Fibroblast of skin of left biceps (primary cell): ENCODE results near the gene NFIA.
"Not testable (repeated sequence)": the region's sequence is repeated elsewhere in the genome, so short reads cannot be mapped to it uniquely, and the experiment has no call there.

Experiments used
- DNase-seq, 2 experiments: peaks; one replicate each; pipeline ENCODE4 v3.0.0-alpha.2; 2013; ENCODE audit warnings: low read depth in 2 of 2

NFIA gene

DNA sequence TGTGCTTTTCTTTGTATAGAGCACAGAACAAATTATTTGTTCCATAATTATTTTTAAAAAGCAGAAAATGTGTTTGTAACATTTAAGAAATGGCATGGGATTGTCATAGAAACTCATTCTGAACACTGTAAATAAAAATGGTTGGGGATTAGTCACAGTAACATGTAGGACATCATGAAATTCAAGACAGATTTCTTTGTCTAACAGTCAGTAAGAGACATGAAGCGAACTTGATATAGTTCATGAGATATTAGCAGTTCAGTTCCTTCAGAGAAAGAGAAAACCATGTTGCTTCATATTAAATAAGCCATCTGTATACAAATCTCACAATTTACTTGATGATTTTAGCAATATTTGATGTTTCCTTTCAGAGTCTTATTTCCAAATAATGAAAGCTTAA lies 19.7 kb downstream of the NFIA start:
- DNase-seq: no peak

DNA sequence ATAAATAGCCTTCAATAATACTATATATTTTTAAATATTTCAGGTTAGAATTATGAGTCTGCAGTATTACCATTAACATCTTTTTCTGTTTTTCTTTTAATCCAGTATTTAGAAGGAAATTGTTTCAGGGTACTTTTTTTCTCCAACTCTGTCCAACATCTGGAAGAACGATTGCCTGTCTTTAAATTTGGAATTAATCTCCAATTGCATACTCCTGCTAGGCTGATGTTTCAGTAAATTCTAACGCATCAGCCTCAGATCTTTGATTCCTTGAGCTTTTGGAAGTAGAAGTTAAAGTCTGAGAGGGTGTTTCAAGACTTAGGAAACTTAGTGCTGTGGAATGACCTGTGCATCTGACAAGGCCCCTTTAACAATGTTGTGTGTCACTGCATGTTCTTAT lies 20.3 kb downstream of the NFIA start:
- no peak for DNase-seq

DNA sequence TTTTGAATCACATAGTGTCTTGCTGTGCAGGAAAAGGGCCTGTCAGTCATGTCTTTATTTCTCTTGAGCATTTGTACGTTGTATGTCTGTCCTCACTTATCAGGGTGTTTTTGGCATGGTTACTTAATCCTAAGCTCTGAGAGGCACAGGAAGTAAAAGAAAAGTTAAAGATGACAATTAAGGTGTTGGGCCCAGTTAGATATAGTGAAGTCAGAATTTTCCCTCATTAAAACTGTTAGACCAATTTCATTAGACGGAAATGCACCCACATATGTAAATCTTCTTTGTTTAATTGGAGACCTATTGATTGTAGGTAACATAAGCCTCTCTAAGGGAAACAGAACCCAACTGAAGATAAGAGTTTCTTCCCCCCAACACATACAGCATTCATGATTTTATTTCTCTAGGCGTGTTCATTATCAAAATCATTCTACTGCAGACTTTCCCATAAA lies 21.9 kb downstream of the NFIA start:
- DNase-seq: no peak

DNA sequence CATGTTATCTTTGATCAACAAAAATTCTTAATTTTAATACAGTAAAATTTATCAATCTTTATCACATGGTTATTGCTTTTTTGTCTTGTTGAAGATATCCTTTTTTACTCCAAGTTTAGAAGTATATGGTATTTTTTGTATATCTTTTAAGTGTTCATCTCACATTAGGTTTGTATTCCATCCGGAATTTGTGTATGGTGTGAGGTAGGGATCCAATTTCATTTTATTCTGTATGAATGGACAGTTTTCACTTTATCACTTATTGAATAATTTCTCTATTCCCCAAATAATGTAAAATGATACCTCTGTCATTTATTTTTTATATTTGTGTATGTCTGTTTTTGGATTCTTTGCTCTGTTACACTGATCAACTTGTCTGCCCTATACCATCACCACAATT lies 25.3 kb downstream of the NFIA start:
- no peak for DNase-seq

DNA sequence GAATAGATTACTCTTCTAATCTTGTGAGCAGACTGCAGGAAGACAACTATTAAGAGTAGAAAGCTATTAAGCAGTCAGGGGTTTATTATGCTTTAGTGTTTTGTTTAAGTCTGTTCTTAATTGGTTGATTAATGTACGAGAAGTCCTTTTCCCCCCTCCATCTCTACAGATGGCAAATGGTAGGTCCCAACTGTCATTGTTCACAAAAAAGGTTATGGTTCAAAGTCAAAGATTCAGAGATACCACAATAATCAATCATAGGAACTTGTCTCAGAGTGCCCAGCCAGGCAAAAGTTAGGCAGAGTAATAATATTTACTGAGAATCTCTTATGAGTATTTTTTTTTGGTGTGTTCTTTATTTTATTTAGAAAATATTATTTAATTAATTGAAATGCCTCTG lies 26.8 kb downstream of the NFIA start:
- DNase-seq: no peak

DNA sequence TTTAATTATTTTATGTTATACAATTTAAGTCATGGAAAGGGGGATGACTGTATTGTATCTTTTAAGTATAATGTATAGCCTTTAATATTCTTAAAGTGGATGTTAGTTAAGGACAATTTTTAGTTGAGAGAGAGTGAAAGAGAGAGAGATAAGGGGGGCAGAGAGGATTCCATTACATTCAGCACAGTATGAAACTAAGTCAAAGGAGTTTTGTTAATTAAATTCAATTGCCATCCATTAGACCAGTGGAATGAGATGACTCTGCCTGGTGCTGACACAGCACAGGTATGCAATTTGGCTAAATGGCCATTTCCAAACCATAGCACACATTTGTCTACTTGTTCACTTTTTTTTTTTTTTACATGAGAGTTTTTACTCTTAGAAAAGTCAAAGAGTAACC lies 27.5 kb downstream of the NFIA start:
- DNase-seq: no peak

DNA sequence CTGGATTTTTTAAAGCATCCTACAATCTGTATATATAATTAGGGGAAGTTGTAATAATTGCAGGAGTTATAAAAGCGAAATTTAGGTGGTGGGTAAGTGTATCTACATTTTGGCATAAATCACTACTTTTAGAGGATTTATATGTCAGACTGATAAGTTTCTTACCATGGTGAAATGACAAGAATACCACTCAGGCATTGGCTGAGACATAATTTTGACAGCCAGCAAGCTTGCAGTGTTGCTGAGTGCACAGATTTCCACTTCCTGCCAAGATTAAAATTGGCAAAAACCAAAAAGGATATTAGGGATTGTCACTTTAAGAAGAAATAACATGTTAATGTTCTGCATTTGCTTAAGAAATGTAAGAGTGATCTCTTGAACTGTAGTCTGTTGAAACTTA lies 28.2 kb downstream of the NFIA start:
- DNase-seq: no peak

DNA sequence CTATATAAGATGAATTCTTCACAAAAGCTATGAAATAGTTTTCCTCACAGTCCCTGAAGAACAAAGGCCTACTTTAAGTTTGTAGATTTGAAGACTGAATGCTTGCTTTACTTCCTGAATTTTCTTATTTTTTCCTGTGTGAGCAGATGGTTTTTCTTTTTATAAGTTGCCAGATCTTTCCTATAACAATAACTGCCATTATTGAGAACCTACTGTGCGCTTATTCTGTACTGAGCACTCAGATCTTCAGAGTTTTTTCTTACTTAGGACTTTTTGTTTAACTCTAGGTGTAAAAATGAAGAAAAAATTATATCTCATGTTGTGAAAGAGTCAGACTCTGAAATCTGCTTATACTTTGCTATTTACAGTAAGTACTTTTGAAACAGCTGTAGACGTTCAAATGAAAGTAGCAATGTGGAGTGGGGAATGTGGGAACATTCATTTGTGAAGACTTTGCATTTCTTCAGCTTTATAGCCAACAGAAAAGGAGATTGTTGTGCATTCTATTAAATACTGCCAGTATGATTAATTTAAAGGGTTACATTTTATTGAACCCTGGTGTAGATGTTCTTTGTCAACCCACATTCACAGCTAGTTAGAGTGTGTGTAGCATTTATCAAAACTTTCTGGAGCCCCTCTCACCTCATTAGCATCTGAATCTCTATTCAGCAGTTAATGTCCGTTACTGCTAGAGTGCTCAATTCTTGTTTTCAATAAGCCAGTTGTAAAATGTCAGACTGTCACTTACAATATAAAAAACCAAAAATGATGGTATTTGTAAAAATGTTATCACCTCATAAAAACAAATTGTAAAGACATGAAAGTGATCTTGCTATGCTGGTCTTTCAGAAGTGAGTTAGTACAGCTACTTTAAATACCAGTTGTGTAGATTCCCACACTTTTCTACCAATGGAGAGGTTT lies 29.0 kb downstream of the NFIA start:
- no peak for DNase-seq

DNA sequence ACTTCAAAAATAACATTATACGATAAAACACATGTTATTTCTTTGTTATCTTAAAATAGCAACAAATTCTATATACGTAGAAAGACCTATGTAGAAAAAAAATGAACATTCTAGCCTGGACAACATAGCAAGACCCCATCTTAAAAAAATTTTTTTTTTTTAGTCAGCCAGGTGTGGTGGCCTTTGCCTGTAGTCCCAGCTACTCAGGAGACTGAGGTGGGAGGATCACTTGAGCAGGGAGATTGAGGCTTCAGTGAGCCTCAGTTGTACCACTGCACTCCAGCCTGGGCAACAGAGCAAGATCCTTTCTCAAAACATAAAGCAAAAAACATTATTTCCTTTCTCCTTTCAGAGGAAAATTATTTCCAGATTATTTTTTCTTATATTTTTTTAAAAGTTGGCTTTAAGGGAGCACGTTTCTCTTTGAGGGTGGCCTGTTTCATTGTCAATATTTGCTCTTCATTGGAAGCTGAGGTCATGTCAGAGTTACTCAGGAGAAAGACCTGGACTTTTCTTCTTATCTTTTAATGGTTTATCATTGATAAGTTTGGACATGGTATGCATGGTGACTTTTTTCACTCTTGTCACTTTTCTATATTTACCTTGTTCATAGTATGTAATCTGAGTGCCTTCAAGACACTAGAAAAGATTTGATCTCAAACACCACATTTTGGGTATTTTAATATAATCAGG lies 32.0 kb downstream of the NFIA start:
- no peak for DNase-seq

DNA sequence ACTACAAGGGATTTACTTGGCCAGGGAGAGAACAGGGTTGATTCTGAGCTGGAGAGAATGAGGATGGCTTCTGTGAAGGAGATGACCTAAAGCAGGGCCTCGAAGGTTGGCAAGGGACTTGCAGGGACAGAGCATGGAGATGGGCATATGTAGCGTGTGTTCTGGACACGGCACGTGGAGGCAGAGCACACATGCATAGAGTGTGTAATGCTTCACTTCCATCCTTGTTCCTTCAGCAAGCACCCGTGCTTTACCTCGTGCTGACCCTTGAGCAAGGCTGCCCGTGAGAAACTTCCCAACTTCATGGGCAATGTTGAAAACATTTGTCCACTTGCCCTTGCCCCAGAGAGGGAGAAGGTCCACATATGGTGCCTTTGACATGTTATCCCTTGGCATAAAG lies 33.1 kb downstream of the NFIA start:
- DNase-seq: no peak

DNA sequence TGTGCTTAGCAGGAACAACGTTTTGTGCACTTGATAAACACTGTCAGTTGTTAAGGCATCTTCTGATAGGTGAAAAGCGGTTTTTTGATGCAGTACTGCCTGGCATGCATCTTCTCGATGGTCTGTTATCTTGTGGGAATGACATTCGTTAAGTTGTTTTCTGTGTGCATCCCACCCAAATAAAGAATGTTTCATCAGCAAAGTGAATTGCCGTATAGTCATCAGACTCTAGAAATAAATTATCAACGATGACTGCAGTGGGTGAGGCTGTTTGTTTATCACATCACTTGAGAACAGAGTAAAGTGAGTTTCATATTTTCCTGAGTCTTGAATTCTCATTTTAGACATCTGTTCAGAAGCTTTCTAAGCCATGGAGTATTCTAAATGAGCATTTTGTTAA lies 34.1 kb downstream of the NFIA start:
- no peak for DNase-seq

DNA sequence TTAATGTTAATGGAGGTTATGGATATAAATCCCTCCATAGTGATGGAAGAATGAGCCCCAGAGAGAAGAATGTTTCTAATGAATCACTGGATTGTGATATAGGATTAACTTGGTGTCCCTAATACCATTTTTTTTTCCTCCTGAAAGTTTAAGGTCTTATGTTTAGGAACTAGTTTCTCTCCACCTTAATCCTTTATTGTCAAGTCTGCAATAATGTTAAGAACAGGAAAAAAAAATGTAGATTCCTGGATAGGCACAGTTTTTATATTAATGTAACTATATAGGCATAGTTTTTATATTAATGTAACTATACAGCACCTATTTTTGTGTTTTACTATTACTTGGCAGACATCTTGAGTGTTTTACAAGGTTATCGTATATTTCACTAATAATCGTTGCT lies 34.9 kb downstream of the NFIA start:
- DNase-seq: no peak

DNA sequence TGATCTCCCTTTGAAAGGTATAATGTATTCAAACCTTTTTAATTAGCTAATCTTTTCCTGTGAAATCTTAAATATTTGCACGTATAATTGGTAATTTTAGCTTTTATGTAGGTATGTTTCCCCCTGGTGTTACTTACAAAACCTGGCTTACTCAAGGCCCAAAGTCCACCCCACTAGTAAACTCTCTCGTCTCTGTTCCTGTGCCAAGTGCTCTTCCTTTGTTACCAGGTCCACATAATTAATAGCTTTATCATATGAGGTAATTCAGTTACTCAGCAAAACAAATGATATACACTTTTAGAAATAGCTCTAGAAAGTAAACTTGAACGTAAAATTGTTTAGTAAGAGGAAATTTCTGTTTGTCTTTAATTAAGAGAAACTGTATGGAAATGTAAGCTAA lies 36.7 kb downstream of the NFIA start:
- no peak for DNase-seq

DNA sequence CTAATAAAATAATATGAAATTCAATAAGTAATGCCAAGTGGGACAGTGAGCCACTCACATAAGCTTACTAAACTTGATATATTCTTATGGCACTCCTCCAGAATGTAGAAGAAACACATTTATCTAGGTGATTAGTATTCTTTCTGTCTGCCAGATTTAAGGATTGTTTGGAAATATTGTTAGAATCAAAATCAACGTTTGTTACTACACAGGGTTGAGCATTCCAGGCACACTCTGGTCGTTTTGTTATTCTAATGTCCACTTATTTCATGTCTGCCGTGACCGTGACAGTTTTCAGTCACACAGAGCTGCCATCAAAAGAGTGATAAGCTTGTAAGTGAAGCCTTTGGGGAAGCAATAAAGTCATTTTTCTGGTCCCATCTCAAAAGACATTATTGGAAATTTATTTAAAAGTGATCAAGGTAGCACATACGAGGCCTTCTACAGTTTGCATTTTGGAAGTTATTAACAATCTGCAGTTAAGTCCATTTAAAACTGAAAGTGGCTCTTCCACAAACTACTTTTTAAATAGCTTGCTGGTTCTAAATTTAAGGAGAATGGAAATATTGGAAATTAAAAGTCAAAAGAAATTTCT lies 38.0 kb downstream of the NFIA start:
- no peak for DNase-seq

DNA sequence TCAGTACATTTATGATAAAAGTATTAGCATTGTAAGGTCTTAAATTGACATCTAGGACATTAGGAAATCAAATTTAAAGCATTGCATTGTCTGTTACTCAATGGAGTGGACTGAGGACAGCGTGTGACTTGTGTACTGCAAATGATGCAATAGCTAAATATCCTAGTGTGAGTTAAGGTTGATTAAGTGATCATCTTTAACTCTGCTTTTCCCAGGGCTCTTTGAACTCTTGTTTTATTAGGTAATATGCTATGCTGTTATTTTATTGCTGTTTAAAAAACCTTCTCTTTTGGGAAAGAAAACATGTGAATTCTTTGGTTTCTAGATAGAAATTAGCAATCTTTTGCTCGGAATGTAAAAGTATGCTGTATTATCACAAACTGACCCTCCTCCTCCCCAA lies 38.6 kb downstream of the NFIA start:
- no peak for DNase-seq

DNA sequence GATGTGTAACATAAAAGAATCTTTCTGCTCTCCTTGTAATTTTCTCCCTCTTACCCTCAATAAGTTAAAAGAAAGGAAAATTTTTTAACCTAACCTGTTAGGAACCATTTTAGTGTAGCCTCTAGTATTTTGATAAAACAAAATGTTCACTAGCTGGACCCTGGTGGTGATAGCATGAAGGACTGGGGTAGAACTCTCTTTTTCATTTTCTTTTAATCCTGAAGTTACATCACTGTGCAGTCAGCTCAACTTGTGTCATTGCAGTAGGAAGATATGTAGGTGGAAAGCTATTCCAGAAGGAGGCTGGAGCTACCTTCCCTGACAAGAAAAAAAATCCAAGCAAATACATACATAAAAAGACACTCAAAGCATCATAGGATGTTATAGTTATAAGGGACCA lies 39.3 kb downstream of the NFIA start:
- DNase-seq: no peak

DNA sequence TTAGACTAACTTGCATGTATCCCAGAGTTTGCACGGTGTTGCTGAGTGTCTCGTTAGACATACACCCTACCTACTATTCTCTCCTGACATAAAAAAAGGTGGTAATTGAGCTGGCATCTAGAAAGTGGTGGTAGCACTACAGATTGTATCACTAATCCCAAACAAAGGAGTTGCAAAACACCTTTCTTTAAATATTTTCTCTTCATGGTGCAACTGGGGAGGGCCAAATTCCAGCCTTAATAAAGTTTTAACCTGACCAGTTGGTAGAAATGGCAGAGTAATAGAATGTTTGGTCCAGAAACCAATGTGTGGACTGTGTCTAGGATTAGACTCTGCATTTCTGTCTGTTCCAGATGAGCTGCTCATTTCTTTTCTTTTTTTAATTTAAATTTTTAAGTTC lies 40.0 kb downstream of the NFIA start:
- DNase-seq: no peak

DNA sequence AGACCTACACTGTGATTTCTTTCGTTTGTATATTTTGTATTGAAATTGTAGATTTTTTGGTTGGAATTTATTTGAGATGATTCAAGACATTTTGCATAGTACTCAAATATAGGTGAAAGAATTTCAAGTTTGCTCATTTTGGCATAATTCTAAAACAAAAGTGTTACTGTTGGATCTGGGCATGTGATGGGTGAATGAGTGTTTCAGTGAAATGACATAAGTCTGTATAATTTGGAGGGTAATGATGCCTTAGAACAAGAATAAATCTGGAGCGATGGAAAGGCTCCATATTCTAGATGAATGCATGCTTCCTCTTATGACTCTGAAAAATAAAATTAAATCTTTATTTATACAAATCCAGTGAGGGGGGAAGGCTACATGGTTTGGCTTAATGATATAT lies 41.0 kb downstream of the NFIA start:
- no peak for DNase-seq

DNA sequence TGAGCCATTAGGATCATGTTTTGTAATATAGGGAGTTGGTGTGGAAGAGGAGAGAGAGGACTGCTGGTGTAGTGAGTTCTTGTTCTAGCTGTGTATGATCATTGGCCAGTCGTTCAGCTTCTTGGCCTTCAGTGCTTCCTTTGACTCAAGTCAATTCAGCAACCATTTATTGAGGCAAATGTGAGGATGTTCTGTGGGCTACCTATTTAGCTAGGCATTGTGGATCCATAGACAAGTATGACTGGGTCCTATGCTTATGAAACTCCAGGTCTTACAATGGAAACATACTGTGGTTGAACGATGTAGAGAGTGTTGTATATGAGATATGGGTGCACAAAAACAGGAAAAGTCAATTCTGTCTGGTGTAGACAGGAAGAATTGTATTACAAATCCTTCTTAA lies 41.7 kb downstream of the NFIA start:
- no peak for DNase-seq

DNA sequence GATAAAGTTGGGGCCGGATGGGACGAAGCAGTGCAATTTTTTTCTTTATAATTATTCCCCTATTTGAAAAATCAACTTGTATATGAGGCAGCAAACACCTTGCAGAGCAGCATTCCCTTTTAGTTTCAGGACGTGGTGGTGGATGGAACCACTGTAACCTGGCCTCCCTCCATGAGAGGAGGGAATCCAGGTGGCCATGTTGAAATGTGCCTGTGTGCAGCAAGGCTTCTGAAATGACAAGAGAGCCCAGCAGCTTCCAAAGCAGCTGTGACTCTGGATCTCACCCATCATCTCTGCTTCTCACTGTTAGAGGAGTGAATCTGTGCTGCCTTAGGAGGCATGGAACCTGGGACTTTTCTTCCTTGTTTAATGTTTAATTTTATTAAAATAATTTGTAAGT lies 42.3 kb downstream of the NFIA start:
- DNase-seq: no peak

DNA sequence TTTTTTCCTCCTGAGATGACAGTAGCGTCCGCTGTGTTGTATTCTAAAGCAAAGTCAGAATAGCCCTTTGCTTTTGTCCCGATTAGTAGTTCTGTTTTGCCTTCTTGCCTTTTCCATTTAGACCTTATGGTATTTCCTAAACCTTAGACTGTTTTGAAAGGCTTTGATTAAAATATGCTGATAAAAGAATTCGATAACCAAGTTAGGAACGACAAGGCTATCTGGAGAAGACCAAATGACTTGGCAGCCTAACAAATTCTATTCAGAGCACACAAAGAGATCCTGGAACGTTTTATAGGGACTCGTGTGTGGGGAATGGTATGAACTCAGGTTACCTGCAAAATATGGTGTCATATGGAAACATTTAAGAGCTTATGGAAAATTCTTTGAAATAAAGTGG lies 42.9 kb downstream of the NFIA start:
- no peak for DNase-seq

DNA sequence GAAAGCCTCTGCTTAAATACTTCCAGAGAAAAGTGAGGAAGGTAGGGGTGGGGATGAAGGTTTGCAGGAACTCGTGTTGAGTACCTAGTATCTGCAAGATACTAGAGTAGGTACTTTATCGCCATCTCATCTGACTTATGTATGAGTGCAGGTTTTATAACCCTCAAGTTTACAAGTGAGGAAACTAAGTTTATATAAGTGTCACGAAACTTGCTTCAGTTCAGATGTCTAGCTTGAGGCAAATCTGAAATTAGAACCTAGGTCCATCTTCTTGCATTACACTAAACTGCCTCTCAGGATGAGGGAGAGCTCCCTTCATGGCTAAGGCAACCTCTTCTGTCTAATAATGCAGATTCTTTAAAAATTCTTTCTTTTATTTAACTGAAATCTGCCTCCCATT lies 43.5 kb downstream of the NFIA start:
- no peak for DNase-seq

DNA sequence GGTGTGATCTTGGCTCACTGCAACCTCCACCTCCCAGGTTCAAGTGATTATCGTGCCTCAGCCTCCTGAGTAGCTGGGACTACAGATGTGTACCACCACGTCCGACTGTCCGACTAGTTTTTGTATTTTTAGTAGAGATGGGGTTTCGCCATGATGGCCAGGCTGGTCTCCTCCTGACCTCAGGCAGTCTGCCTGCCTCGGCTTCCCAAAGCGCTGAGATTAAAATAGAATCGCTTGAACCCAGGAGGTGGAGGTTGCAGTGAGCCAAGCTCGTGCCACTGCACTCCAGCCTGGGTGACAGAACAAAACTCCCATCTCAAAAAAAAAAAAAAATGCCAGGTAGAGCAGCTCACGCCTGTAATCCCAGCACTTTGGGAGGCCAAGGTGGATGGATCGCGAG lies 44.5 kb downstream of the NFIA start:
- not testable (repeated sequence) for DNase-seq
